WTC11 (cell line): Measurements from ENCODE around the gene PTPRF. TPM values are rescaled to one million over a fixed set of nuclear protein-coding genes. Genes with fewer than 3 reads are reported as not detected.

ENCODE experiments used
- ATAC-seq: fragments of 200-7000 bp; cut with Tn5 transposase; 2 replicates; pipeline ENCODE4 v1.10.0; 2021; ENCODE audit warnings: mild to moderate bottlenecking, moderate library complexity
- CTCF ChIA-PET: fragments of 300-600 bp; sonication (Branson Sonifier 250); formaldehyde crosslinking; loops from one replicate; lab custom pipeline; 2021; ENCODE audit warnings: antibody characterized with exemption; lab: Charles Lee
- POLR2A ChIA-PET: fragments of 350-600 bp; sonication (Branson Sonifier 250); formaldehyde crosslinking; loops from one replicate; lab custom pipeline; 2021; ENCODE audit warnings: antibody characterized with exemption; lab: Charles Lee
- DNase-seq: peaks from one replicate; pipeline ENCODE4 v3.0.0; 2021; ENCODE audit warnings: low spot score
- H3K27ac Mint-ChIP-seq: 2 replicates; pipeline ENCODE4 v1.8.0; 2021; ENCODE audit warnings: mixed read lengths
- H3K27me3 Mint-ChIP-seq: 2 replicates; pipeline ENCODE4 v1.8.0; 2021; ENCODE audit warnings: low read depth, mild to moderate bottlenecking, moderate library complexity, mixed read lengths
- H3K36me3 Mint-ChIP-seq: 2 replicates; pipeline ENCODE4 v1.8.0; 2021; ENCODE audit warnings: mixed read lengths
- H3K4me1 Mint-ChIP-seq: 2 replicates; pipeline ENCODE4 v1.8.0; 2022; ENCODE audit warnings: mixed read lengths
- H3K4me3 Mint-ChIP-seq: 2 replicates; pipeline ENCODE4 v1.8.0; 2021; ENCODE audit warnings: mild to moderate bottlenecking, moderate library complexity, mixed read lengths
- H3K9me3 Mint-ChIP-seq: 2 replicates; pipeline ENCODE4 v1.8.0; 2021; ENCODE audit warnings: mixed read lengths
- CREB1 ChIP-seq: sonication (generic); formaldehyde crosslinking; IDR thresholded peaks from 2 replicates; pipeline ENCODE4 v1.8.0; 2023; ENCODE audit warnings: mild to moderate bottlenecking, missing genetic modification reagents
- E2F1 ChIP-seq: sonication (generic); formaldehyde crosslinking; IDR thresholded peaks from 2 replicates; pipeline ENCODE4 v1.8.0; 2022; ENCODE audit warnings: mild to moderate bottlenecking, missing genetic modification reagents
- E2F5 ChIP-seq: sonication (generic); formaldehyde crosslinking; IDR thresholded peaks from 2 replicates; pipeline ENCODE4 v1.8.1; 2022; ENCODE audit warnings: mild to moderate bottlenecking, moderate library complexity, missing genetic modification reagents
- ESRRA ChIP-seq: sonication (generic); formaldehyde crosslinking; IDR thresholded peaks from 2 replicates; pipeline ENCODE4 v1.8.1; 2022; ENCODE audit warnings: mild to moderate bottlenecking, missing genetic modification reagents, borderline replicate concordance
- ETV6 ChIP-seq: sonication (generic); formaldehyde crosslinking; IDR thresholded peaks from 2 replicates; pipeline ENCODE4 v1.8.1; 2022; ENCODE audit warnings: mild to moderate bottlenecking, missing genetic modification reagents
- FOXP1 ChIP-seq: sonication (generic); formaldehyde crosslinking; IDR thresholded peaks from 2 replicates; pipeline ENCODE4 v1.8.0; 2022; ENCODE audit warnings: missing genetic modification reagents, mild to moderate bottlenecking, moderate library complexity, borderline replicate concordance
- FOXP4 ChIP-seq: sonication (generic); formaldehyde crosslinking; IDR thresholded peaks from 2 replicates; pipeline ENCODE4 v1.8.0; 2022; ENCODE audit warnings: mild to moderate bottlenecking, missing genetic modification reagents
- GRHL2 ChIP-seq: fragments of 250-450 bp; sonication (Bioruptor Pico); IDR thresholded peaks from 2 replicates; pipeline ENCODE4 v1.8.0; 2022; ENCODE audit warnings: mild to moderate bottlenecking, moderate library complexity; ENCODE audit not compliant: insufficient replicate concordance, severe bottlenecking
- KAT7 ChIP-seq: sonication (generic); formaldehyde crosslinking; IDR thresholded peaks from 2 replicates; pipeline ENCODE4 v1.8.1; 2023; ENCODE audit warnings: missing genetic modification reagents, mild to moderate bottlenecking, borderline replicate concordance
- MXD4 ChIP-seq: fragments of 250-450 bp; sonication (Bioruptor Pico); IDR thresholded peaks from 2 replicates; pipeline ENCODE4 v1.8.0; 2021; ENCODE audit warnings: mild to moderate bottlenecking, moderate library complexity, borderline replicate concordance
- MYBL2 ChIP-seq: sonication (generic); formaldehyde crosslinking; IDR thresholded peaks from 2 replicates; pipeline ENCODE4 v1.8.1; 2023; ENCODE audit warnings: mild to moderate bottlenecking, moderate library complexity, missing genetic modification reagents
- PRDM15 ChIP-seq: sonication (generic); formaldehyde crosslinking; IDR thresholded peaks from 2 replicates; pipeline ENCODE4 v1.8.0; 2022; ENCODE audit warnings: missing genetic modification reagents
- SMAD4 ChIP-seq: sonication (generic); formaldehyde crosslinking; IDR thresholded peaks from 2 replicates; pipeline ENCODE4 v1.8.0; 2022; ENCODE audit warnings: mild to moderate bottlenecking, missing genetic modification reagents
- SOX15 ChIP-seq: fragments of 250-450 bp; sonication (Bioruptor Pico); IDR thresholded peaks from 2 replicates; pipeline ENCODE4 v1.9.0; 2021; ENCODE audit warnings: mild to moderate bottlenecking
- TCF7 ChIP-seq: sonication (generic); formaldehyde crosslinking; IDR thresholded peaks from 2 replicates; pipeline ENCODE4 v1.8.0; 2022; ENCODE audit warnings: mild to moderate bottlenecking, low read depth, missing genetic modification reagents, moderate library complexity
- TEAD4 ChIP-seq: sonication (generic); formaldehyde crosslinking; IDR thresholded peaks from 2 replicates; pipeline ENCODE4 v1.8.0; 2022; ENCODE audit warnings: mild to moderate bottlenecking, missing genetic modification reagents
- TP53 ChIP-seq: sonication (generic); formaldehyde crosslinking; IDR thresholded peaks from 2 replicates; pipeline ENCODE4 v1.8.1; 2023; ENCODE audit warnings: mild to moderate bottlenecking, missing genetic modification reagents
- ZNF121 ChIP-seq: sonication (generic); formaldehyde crosslinking; IDR thresholded peaks from 2 replicates; pipeline ENCODE4 v1.8.0; 2023; ENCODE audit warnings: missing genetic modification reagents
- ZNF219 ChIP-seq: sonication (generic); formaldehyde crosslinking; IDR thresholded peaks from 2 replicates; pipeline ENCODE4 v1.8.0; 2023; ENCODE audit warnings: missing genetic modification reagents, mild to moderate bottlenecking, borderline replicate concordance
- ZNF263 ChIP-seq: sonication (generic); formaldehyde crosslinking; IDR thresholded peaks from 2 replicates; pipeline ENCODE4 v1.8.1; 2022; ENCODE audit warnings: low read depth, mild to moderate bottlenecking, moderate library complexity, missing genetic modification reagents
- ZNF281 ChIP-seq: sonication (generic); formaldehyde crosslinking; IDR thresholded peaks from 2 replicates; pipeline ENCODE4 v1.8.0; 2023; ENCODE audit warnings: mild to moderate bottlenecking, missing genetic modification reagents
- ZNF512 ChIP-seq: sonication (generic); formaldehyde crosslinking; IDR thresholded peaks from 2 replicates; pipeline ENCODE4 v1.8.1; 2022; ENCODE audit warnings: missing genetic modification reagents, borderline replicate concordance
- total RNA-seq: library from RNA; stranded (reverse); gene quantifications from 3 replicates; pipeline ENCODE4 v1.2.3, GENCODE V29; 2021

The PTPRF gene
- total RNA-seq, 1 experiment from 2014 or later: 248 TPM

- TF ChIP-seq MYBL2: no peak
- TF ChIP-seq MXD4 (CRISPR knock-in tag): no peak
- TF ChIP-seq E2F5 (CRISPR knock-in tag): no peak
- TF ChIP-seq FOXP4 (CRISPR knock-in tag): no peak
- TF ChIP-seq ZNF281 (CRISPR knock-in tag): no peak
- TF ChIP-seq SMAD4 (CRISPR knock-in tag): no peak
- no peak for TF ChIP-seq ZNF263 (CRISPR knock-in tag)
- no peak for TF ChIP-seq SOX15 (CRISPR knock-in tag)
- no peak for TF ChIP-seq ZNF512
- TF ChIP-seq ZNF219: no peak
- no peak for TF ChIP-seq CREB1 (CRISPR knock-in tag)
- TF ChIP-seq TP53 (CRISPR knock-in tag): no peak
- no peak for TF ChIP-seq ESRRA
- no peak for TF ChIP-seq KAT7 (CRISPR knock-in tag)
- no peak for TF ChIP-seq ZNF121 (CRISPR knock-in tag)
- TF ChIP-seq TCF7 (CRISPR knock-in tag): no peak
- TF ChIP-seq FOXP1 (CRISPR knock-in tag): no peak
- TF ChIP-seq ETV6 (CRISPR knock-in tag): no peak
- no peak for TF ChIP-seq TEAD4
- H3K9me3 Mint-ChIP-seq: peaks cover 9% of the 10 kb centered on the region
- peaks cover 6% of the 10 kb centered on the region; the same call in 1 of the 2 replicates for H3K36me3 Mint-ChIP-seq
- H3K4me3 Mint-ChIP-seq: no peak overlapping the region
- ATAC-seq (no peak), DNase-seq (no peak)
- H3K4me1 Mint-ChIP-seq: no peaks in the 10 kb centered on the region
- POLR2A ChIA-PET: no interaction called here
- H3K27me3 Mint-ChIP-seq: peaks cover 11% of the 10 kb centered on the region
- H3K27ac Mint-ChIP-seq: no peak overlapping the region
- CTCF ChIA-PET: interaction anchor here (0.7 kb wide), 1 partner anchor 89 kb away, joined by 3 read pairs; no protein-coding TSS in a partner anchor
These were observed 27.1 kb upstream of the PTPRF start for GRCh38 chr1:43503534-43503933.

- POLR2A ChIA-PET: no interaction called here
- no peak overlapping the region for H3K27ac Mint-ChIP-seq
- H3K9me3 Mint-ChIP-seq: peaks cover 7% of the 10 kb centered on the region
- peaks cover 11% of the 10 kb centered on the region for H3K27me3 Mint-ChIP-seq
- H3K4me1 Mint-ChIP-seq: 0 out of 2 replicates have a peak, but pooled peaks cover 2% of the 10 kb centered on the region
- H3K36me3 Mint-ChIP-seq: peaks cover 6% of the 10 kb centered on the region; the same call in 1 of the 2 replicates
- no peak overlapping the region for H3K4me3 Mint-ChIP-seq
- CTCF ChIA-PET: no interaction called here
- ATAC-seq: no peak
- no peak for DNase-seq
- no peak for TF ChIP-seq MXD4 (CRISPR knock-in tag)
- TF ChIP-seq PRDM15: no peak
- no peak for TF ChIP-seq GRHL2 (CRISPR knock-in tag)
- TF ChIP-seq E2F1 (CRISPR knock-in tag): no peak
These were observed 25.5 kb upstream of the PTPRF start for GRCh38 chr1:43505077-43505780.
